ENCODE results near the gene CYP46A1. TPM values are rescaled to one million over a fixed set of nuclear protein-coding genes. Genes with fewer than 3 reads are reported as not detected.

The CYP46A1 gene
- total RNA-seq, 2 donors from 2014 or later, result 0.09 to 0.45 TPM

- DNase-seq (no peak), ATAC-seq (no peak)
- intact Hi-C loops (cut with DNase I, micrococcal nuclease), result no loop called here
These were observed 16.3 kb downstream of the CYP46A1 start for GRCh38 chr14:99700379-99700778.

- ATAC-seq (no peak), DNase-seq (no peak)
- intact Hi-C loops (cut with DNase I, micrococcal nuclease), result no loop called here
These were observed 17.2 kb downstream of the CYP46A1 start for GRCh38 chr14:99701260-99701659.

GRCh38 chr14:99702115-99702514 is 18.0 kb downstream of the CYP46A1 start:
- intact Hi-C loops (cut with DNase I, micrococcal nuclease), result no loop called here
- no peak for DNase-seq
- no peak for ATAC-seq

- intact Hi-C loops (cut with DNase I, micrococcal nuclease), result no loop called here
- DNase-seq, result no peak
- no peak for ATAC-seq
These were observed 19.3 kb downstream of the CYP46A1 start for GRCh38 chr14:99703381-99703780.

GRCh38 chr14:99704037-99704436 is 19.9 kb downstream of the CYP46A1 start:
- DNase-seq (no peak), ATAC-seq (no peak)
- intact Hi-C loops (cut with DNase I, micrococcal nuclease), result no loop called here

- intact Hi-C loops (cut with DNase I, micrococcal nuclease), result no loop called here
- DNase-seq, result no peak
- no peak for ATAC-seq
These were observed 22.2 kb downstream of the CYP46A1 start for GRCh38 chr14:99706107-99706900.

GRCh38 chr14:99707420-99707819 is 23.3 kb downstream of the CYP46A1 start:
- intact Hi-C loops (cut with DNase I, micrococcal nuclease), result no loop called here
- no peak for DNase-seq
- no peak for ATAC-seq

- intact Hi-C loops (cut with DNase I, micrococcal nuclease), result no loop called here
- DNase-seq (no peak), ATAC-seq (no peak)
These were observed 23.8 kb downstream of the CYP46A1 start for GRCh38 chr14:99707921-99708320.

GRCh38 chr14:99708449-99708848 is 24.4 kb downstream of the CYP46A1 start:
- ATAC-seq (no peak), DNase-seq (no peak)
- intact Hi-C loops (cut with DNase I, micrococcal nuclease), result no loop called here

GRCh38 chr14:99713972-99714371 is 29.9 kb downstream of the CYP46A1 start:
- ATAC-seq (no peak), DNase-seq (no peak)
- intact Hi-C loops (cut with DNase I, micrococcal nuclease), result no loop called here

GRCh38 chr14:99715266-99716000 is 31.3 kb downstream of the CYP46A1 start:
- DNase-seq (no peak), ATAC-seq (no peak)
- intact Hi-C loops (cut with DNase I, micrococcal nuclease), result no loop called here

GRCh38 chr14:99716091-99716849 is 32.2 kb downstream of the CYP46A1 start:
- no peak for DNase-seq
- intact Hi-C loops (cut with DNase I, micrococcal nuclease), result no loop called here

GRCh38 chr14:99716850-99717681 is 33.0 kb downstream of the CYP46A1 start:
- intact Hi-C loops (cut with DNase I, micrococcal nuclease), result no loop called here
- DNase-seq, result no peak
- ATAC-seq, result no peak

More at GRCh38 chr14:99716091-99716849, 32.2 kb downstream of the CYP46A1 start:
- no peak for ATAC-seq

GRCh38 chr14:99717682-99718013 is 33.5 kb downstream of the CYP46A1 start:
- no peak for DNase-seq
- no peak for ATAC-seq
- intact Hi-C loops (cut with DNase I, micrococcal nuclease), result no loop called here

- no peak for DNase-seq
- intact Hi-C loops (cut with DNase I, micrococcal nuclease), result no loop called here
- ATAC-seq, result no peak
These were observed 34.1 kb downstream of the CYP46A1 start for GRCh38 chr14:99718031-99718810.

- no peak for DNase-seq
- ATAC-seq, result no peak
- intact Hi-C loops (cut with DNase I, micrococcal nuclease), result no loop called here
These were observed 34.7 kb downstream of the CYP46A1 start for GRCh38 chr14:99718811-99719192.

GRCh38 chr14:99720941-99721791 is 37.1 kb downstream of the CYP46A1 start:
- intact Hi-C loops (cut with DNase I, micrococcal nuclease), result no loop called here
- no peak for DNase-seq
- ATAC-seq, result no peak
